HG03432 (cell line): Measurements from ENCODE around the gene XXYLT1.
A peak's percentile ranks its signal among the peaks of the same experiment; 100 is the strongest.
"Not testable (repeated sequence)": the region's sequence is repeated elsewhere in the genome, so short reads cannot be mapped to it uniquely, and the experiment has no call there.

ENCODE experiments used
- ATAC-seq: cut with Tn5 transposase; IDR thresholded peaks from one replicate; pipeline ENCODE4 v1.9.1; 2021; ENCODE audit warnings: mild to moderate bottlenecking, moderate library complexity; ENCODE audit not compliant: unreplicated experiment

The XXYLT1 gene

DNA sequence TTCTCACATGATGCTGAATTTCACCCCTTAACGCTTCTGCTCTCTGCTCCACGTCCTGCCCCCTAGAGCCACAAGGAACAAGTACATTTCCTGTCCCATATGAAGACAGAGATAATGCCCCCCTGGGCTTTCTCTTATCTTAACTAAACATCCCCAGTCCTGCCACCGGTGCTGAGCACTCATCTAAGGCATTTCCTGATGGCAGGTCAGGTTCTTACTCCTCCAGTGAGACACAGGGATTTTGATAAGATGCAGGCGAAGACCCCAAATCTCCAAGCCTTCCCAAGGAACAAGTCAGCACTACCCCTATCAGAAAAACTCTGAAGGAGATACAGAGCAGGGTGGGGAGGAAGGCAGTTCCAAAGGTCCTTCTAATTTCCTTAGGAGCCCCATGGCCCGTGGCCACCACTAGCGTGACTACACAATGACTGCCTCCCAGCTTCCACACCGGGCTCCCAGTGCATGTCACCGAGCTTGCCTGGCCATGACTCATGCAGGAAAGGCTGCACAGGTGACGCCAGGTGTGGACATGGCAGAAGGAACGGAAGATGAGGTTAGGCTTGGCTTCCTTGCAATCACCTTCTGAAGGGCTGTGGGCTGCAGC lies 152.9 kb downstream of the XXYLT1 start:
- ATAC-seq = no peak

GRCh38 chr3:195116407-195117185 lies 154.4 kb downstream of the XXYLT1 start:
- ATAC-seq = no peak

- no peak for ATAC-seq
Observed at GRCh38 chr3:195115600-195116406, 155.2 kb downstream of the XXYLT1 start.

DNA sequence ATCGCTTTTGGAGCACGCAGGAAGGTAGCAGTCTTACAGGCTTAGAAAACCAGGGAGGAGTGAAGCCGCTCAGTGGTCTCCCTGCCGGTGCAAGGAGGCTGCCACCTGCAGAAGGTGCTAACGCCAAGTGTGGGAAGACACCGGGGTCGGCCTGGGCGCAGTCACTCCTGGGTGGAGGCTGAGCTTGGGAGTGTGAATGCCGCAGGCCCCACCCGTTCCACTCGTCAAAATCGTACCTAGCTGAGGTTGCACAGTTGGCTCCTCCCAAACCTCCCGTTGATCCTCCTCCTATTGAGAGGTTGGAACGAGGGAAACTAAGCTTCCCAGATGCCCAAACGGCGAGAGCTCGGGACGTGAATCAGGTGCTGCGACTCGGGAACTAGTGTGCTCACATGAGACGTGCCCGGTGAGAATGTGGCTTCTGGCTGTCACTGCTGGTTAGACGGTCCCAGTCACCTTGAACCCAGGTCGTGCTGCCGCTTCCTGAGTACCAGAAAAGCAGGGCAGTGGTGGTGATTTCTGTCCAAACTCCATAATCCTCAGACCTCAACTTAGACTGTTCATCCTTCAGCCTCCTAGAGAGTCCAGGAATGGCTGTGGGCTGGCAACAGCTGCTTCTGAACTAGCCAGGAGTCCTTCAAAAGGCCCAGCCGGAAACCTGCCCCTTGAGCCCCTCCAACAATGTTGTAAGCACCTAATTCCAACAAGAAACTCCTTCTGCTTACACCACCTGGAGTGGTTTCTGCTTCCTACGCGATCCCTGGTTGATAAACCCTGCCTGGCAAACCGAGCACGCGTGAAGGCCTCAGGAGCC lies 156.0 kb downstream of the XXYLT1 start:
- ATAC-seq = no peak

- no peak for ATAC-seq
Observed at GRCh38 chr3:195113536-195114425, 157.2 kb downstream of the XXYLT1 start.

- ATAC-seq = no peak
Observed at GRCh38 chr3:195113048-195113447, 157.9 kb downstream of the XXYLT1 start.

DNA sequence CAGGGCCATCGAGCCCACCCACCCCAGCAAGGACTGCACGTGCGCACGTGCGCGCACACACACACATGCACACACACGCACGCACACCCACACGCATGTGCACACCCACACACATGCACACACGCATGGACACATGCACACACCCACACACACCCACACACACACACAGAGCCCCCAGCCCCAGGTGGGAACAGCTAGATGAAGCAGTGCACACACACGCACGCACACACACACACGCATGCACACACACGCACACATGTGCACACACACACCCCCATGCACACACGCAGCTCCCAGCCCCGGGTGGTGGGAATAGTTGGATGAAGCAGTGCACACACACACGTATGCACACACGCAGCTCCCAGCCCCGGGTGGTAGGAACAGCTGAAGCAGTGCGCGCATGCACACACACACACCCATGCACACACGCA lies 158.6 kb downstream of the XXYLT1 start:
- no peak for ATAC-seq

DNA sequence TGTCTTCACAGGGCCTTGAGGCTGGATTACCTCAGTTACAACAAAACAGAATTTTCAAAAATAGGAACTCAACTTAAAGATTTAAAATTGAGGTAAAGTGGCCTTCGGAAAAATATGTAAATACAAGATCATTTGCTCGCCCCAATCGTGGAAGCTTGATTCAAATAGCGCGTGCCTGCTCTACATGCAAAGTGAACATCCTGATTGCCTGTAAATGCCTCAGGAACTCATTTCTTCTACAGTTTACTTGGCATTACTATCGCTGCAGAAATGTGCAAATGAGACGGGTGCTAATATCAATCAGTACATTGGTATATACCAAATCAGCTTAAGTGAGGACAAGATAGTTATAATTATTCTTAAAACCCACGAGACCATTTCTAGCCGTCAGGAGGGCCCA lies 159.2 kb downstream of the XXYLT1 start:
- no peak for ATAC-seq

DNA sequence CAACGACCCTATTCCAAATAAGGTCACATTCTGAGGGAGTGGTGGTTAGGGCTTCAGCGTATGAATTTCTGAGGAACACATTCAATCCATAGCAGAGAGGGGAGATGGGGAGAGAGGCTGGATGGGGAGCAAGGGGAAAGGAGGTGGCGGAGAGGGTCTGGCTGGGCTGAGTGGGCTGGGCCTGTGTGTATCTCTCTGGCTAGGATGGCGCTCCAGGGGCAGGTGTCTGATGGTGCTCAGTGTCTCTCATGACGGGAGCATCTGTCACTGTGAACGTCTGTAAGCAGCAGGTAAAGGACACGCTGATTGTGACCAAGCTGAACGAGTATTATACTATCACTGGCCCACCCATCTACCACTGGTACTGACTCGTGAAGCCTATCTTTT lies 159.6 kb downstream of the XXYLT1 start:
- no peak for ATAC-seq

DNA sequence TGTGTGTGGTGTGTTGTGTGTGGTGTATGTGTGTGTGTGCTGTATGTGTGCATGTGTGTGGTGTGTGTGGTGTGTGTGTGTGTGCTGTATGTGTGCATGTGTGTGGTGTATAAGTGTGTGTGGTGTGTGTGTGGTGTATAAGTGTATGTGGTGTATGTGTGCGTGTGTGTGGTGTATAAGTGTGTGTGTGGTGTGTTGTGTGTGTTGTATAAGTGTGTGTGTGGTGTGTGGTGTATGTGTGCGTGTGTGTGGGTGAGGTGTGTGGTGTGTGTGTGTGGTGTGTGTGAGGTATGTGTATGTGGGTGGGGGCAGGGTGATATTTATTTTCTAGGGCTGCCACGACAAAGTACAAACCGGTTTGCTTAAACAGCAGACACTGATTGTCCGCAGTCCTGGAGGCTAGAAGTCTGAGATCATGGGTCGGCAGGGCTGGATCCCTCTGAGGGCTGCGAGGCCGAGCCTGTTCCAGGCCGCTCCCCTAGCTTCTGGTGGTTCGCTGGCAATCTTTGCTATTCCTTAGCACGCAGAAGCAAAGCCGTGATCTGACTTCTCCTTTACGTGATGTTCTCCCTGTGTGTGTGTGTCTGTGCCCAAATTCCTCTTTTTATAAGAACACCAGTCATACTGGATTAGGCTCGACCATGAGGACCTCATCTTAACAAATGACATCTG lies 160.2 kb downstream of the XXYLT1 start:
- ATAC-seq = no peak

GRCh38 chr3:195109098-195109657 lies 161.8 kb downstream of the XXYLT1 start:
- ATAC-seq = no peak

- ATAC-seq = no peak
Observed at GRCh38 chr3:195107593-195107992, 163.4 kb downstream of the XXYLT1 start.

- ATAC-seq = not testable (repeated sequence)
Observed at GRCh38 chr3:195107031-195107430, 163.9 kb downstream of the XXYLT1 start.

DNA sequence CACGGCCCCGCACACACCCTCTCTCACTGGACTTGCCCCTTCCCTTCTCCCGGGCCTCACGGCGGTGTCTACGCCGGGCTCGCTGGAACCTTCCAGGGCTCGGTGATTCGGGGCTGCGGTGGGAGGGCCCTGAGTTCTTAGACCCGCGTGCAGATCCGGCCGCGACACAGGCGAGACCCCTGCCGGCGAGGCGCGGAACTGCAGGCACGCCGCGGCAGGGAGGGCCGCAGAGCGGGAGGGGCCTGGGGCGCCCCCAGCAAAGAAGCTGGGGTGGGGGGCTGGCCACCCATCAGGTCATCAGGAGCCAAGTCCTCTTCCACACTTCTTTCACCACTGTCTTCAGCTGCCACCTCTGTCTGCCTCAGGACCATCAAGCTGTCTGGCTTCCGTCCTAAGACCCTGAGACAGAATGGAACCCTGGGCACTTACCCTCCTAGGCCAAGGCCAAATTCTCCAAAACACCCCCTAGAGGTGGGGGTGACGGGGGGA lies 164.5 kb downstream of the XXYLT1 start:
- ATAC-seq = peak; percentile 82

DNA sequence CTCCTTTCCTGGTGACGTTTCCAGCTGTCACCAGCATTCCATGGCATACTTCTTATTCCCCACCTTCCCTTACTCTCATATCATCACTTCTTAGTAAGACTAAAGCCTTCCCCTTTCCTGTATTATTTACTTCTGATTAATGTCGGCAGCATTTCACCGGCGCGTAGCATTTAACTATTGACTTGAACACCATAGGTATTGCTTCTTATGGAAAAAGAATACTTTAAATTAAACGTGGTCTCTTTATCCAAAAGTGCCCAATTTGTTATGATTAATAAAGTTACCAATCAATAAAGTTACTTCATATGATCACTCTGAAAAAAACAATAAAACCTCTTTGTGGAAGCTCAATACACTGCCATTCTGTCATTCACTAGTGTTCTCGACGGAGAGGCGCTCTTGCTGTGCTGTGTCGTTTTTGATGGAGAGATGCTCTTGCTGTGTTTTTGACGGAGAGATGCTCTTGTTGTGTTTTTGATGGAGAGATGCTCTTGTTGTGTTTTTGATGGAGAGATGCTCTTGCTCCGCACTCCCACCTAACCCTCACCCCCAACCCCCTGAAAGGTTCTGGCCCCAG lies 165.0 kb downstream of the XXYLT1 start:
- ATAC-seq = no peak

GRCh38 chr3:195105389-195105788 lies 165.6 kb downstream of the XXYLT1 start:
- no peak for ATAC-seq

GRCh38 chr3:195104340-195104739 lies 166.6 kb downstream of the XXYLT1 start:
- no peak for ATAC-seq

DNA sequence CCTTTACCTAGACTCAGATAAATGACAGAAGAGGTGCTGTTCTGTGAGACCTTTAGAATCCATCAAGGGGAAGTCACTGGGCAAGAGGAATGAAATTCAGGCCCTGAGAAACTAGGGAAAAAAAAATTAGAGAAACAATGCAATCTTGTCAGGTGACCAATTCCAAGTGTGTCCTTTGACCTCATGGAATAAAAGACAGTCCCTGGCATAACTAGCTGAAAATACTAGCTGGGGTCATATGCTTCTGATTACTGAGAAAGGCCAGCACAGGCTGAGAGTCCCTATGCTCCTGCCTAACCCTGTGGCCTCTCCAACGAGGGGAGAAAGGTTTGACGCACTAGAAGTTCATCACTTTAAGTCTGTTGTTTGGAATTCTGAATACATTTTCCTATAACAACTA lies 167.3 kb downstream of the XXYLT1 start:
- no peak for ATAC-seq
